ENCODE results near the gene PAX3. TPM values are rescaled to one million over a fixed set of nuclear protein-coding genes. Genes with fewer than 3 reads are reported as not detected.

PAX3 gene
- total and polyA plus RNA-seq, 4 donors: not detected

Other genes with a start within 250 kb of the PAX3 start
- under 1 TPM in 1 of 2 donors, not detected in 1; 0.33 TPM for gene SGPP2, start 125.5 kb upstream of the PAX3 start, total RNA-seq
- under 1 TPM; 0.16 to 0.31 TPM for gene SGPP2, start 125.5 kb upstream of the PAX3 start, polyA plus RNA-seq